AML-193 (cell line): ENCODE measurements around the gene OR10A3.
"Not testable (repeated sequence)": the region's sequence is repeated elsewhere in the genome, so short reads cannot be mapped to it uniquely, and the experiment has no call there.

Source experiments
- DNase-seq, 2 experiments: peaks; one replicate each; lab custom pipeline; 2025; lab: John Stamatoyannopoulos, UW

The OR10A3 gene

GRCh38 chr11:7941608-7942007, at the start of gene OR10A3:
Gene OR10A3, minus strand, starts transcription at chr11:7941708. Its CDS starts 2,188 bp downstream, at chr11:7939520.
- DNase-seq = no peak

GRCh38 chr11:7987560-7987883, 46.0 kb upstream of the OR10A3 start:
- DNase-seq = not testable (repeated sequence)

GRCh38 chr11:7986768-7987559, 45.5 kb upstream of the OR10A3 start, which contains the start of gene EIF3F:
Gene EIF3F, plus strand, starts transcription at chr11:7987337. Its CDS starts 16 bp downstream, at chr11:7987353.
- peak; percentile 97 for DNase-seq

- DNase-seq = no peak
Observed at GRCh38 chr11:7983832-7984590, 42.5 kb upstream of the OR10A3 start.

GRCh38 chr11:7982582-7983119, 41.1 kb upstream of the OR10A3 start:
- DNase-seq = no peak

- no peak for DNase-seq
Observed at GRCh38 chr11:7981619-7982157, 40.2 kb upstream of the OR10A3 start.

- peak in 1 of 2 experiments; percentile 1 for DNase-seq
Observed at GRCh38 chr11:7977232-7977917, 35.9 kb upstream of the OR10A3 start.

GRCh38 chr11:7974668-7975067, 33.2 kb upstream of the OR10A3 start:
- DNase-seq = no peak

- DNase-seq = no peak
Observed at GRCh38 chr11:7973011-7973410, 31.5 kb upstream of the OR10A3 start.

GRCh38 chr11:7971846-7972245, 30.3 kb upstream of the OR10A3 start:
- DNase-seq = no peak

GRCh38 chr11:7969756-7970646, 28.5 kb upstream of the OR10A3 start:
- DNase-seq = no peak

GRCh38 chr11:7968686-7969085, 27.2 kb upstream of the OR10A3 start:
- DNase-seq = no peak

GRCh38 chr11:7967826-7968225, 26.3 kb upstream of the OR10A3 start:
- no peak for DNase-seq

GRCh38 chr11:7967097-7967496, 25.6 kb upstream of the OR10A3 start:
- DNase-seq = no peak

- DNase-seq = no peak
Observed at GRCh38 chr11:7965386-7965785, 23.9 kb upstream of the OR10A3 start, which contains the start of gene NLRP10. Gene NLRP10, minus strand, starts transcription at chr11:7965447. Its CDS starts 1,952 bp downstream, at chr11:7963495.

- no peak for DNase-seq
Observed at GRCh38 chr11:7964873-7965272, 23.4 kb upstream of the OR10A3 start.

GRCh38 chr11:7964261-7964660, 22.8 kb upstream of the OR10A3 start:
- DNase-seq = no peak

GRCh38 chr11:7955191-7955590, 13.7 kb upstream of the OR10A3 start:
- DNase-seq = no peak

GRCh38 chr11:7949934-7950333, 8.4 kb upstream of the OR10A3 start:
- no peak for DNase-seq

- no peak for DNase-seq
Observed at GRCh38 chr11:7944123-7944522, 2.6 kb upstream of the OR10A3 start.

- DNase-seq = no peak
Observed at GRCh38 chr11:7941146-7941545, 362 bp downstream of the OR10A3 start.
